ENCODE data around the gene MGP.

DNA sequence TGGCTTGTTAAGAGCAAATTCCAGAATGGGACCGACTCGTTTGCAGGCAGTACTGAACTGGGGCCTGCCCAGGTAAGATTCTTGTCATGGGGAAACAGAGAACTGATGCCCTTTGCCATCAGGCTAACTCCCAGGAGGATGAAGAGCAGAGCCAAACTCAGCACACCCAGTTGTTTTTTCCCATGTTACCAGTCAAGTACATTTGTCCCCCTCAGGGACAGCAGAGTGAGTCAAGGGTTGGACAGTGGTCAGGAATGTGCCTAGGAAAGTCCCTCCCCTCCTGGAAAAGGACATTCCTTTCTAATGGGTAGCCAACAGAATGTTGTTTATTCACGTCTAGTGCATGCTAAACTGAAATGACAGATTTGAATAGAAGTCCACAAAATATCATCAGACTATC lies 43.9 kb downstream of the MGP start:
- TF ChIP-seq CTCF (IDR thresholded peaks at IDR 0.05; ENCODE audit: low read depth, low read length) (no peak), MYC (IDR thresholded peaks at IDR 0.05; ENCODE audit: low read depth, low read length) (no peak), POLR2A (IDR thresholded peaks at IDR 0.05; ENCODE audit: extremely low read depth, insufficient read length) (no peak)
- TF ChIP-seq, protein P1, sequence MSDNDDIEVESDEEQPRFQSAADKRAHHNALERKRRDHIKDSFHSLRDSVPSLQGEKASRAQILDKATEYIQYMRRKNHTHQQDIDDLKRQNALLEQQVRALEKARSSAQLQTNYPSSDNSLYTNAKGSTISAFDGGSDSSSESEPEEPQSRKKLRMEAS (IDR thresholded peaks at IDR 0.05; ENCODE audit: low read depth, low read length), result no peak
